Activated naive CD4-positive, alpha-beta T cell (primary cell): ENCODE measurements around the gene AKAP1.

Experiments
- DNase-seq, 4 experiments: peaks; one replicate each; lab custom pipeline; 2025; lab: John Stamatoyannopoulos, UW

Gene AKAP1

GRCh38 chr17:57106836-57107497 lies 21.9 kb downstream of the AKAP1 start:
- DNase-seq = no peak

DNA sequence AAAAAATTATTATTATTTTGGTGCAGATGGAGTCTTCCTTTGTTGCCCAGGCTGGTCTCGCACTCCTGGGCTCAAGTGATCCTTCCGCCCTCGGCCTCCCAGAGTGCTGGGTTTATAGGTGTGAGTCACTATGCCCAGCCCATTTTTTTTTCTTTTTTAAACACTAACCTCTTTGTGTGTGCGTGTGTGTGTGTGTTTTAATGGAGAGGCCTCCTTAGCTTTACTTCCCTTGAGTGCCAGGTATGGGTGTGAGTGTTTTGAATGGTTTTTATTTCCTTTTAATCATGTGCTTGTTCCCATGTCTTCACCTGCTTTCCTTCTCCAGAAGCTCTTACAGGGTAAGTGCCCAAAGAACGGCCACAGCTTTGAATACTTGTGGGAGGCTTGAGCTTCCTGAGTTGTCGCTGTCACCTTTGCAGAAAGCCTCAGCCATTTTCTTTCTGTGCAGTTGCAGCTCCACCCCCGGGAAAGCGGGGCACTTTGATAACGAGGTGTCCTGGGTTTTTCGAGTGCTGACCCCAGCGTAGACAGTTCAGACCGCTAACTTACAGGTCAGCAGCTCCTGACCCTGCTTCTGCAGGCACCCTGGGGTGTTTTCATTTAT lies 22.6 kb downstream of the AKAP1 start:
- no peak for DNase-seq

- no peak for DNase-seq
These were observed 23.8 kb downstream of the AKAP1 start for GRCh38 chr17:57108671-57109392.

DNA sequence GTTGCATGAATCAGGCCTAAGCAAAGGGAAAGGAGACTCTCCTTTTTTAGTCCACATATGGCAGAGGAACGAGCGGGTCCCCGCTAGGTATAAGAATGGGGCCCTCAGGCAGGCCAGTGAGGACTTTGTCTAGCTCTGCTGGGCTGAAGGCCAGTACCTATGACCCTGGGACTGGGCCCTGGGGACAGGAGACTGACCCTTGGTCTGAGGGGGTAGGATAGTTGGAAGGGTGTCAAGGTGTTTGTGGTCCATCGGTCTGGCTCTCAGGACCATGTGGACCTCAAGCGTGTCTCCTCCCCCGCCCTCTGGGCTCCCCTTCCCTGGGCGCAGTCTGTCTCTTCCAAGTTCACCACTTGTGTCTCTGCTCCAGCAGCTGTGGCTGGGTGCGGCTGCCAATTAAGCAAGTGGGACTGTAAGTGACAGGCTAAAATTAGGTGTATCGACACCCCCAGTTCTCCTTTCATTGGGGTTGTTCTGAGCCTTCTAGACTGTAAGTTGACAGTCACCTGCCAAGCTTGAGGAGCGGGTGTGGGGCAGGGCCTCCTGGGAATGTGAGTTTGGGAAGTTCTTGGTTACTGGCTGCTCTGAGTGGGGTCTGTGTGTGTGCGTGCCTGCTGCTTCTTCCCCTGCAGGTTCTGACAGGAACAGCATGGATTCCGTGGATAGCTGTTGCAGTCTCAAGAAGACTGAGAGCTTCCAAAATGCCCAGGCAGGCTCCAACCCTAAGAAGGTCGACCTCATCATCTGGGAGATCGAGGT lies 24.5 kb downstream of the AKAP1 start:
- DNase-seq = no peak

GRCh38 chr17:57110152-57110542 lies 25.1 kb downstream of the AKAP1 start:
- DNase-seq = no peak

GRCh38 chr17:57110579-57111325 lies 25.7 kb downstream of the AKAP1 start:
- no peak for DNase-seq

- DNase-seq = no peak
These were observed 26.3 kb downstream of the AKAP1 start for GRCh38 chr17:57111386-57111785.

DNA sequence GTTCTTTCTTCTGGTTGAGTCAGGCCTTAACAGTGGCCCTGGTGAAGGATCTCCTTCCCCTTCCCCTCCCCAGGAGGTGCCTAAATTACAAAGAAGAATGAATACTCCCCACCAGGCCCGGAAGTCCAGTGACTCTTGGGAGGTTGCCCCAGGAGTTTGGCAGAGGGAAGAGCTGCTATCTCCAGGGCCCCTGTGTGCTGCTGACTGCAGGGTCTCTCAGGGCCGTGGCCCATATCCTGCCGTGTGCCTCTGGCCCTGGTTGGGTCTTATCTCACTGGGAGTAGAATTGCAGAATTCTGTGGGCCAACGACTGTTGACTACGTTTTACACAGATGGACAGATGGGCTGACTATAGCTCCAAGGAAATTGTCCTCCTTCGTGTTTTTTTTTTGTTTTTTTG lies 28.0 kb downstream of the AKAP1 start:
- DNase-seq = no peak

GRCh38 chr17:57113656-57114055 lies 28.6 kb downstream of the AKAP1 start:
- no peak for DNase-seq

DNA sequence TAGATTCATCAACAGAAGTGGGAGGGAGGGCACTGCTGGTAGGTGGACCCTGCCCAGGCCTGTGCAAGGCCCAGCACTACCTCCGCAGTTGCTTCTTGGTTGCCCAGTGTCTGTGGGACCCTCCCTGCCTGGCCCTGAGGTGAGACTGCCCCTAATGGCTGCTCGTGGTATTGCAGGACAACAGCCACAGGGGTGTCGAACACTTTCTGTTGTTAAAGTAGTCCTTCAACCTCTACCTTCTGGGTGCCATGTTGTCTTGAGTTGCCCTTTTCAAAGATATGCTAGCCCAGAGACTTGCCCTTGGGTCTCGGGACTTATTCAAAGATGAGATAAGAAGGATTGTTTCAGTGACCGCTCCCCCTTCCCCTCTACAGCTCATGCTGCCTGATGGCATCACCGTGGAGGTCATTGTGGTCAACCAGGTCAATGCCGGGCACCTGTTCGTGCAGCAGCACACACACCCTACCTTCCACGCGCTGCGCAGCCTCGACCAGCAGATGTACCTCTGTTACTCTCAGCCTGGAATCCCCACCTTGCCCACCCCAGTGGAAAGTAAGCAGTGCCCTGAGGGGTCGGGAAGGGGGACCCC lies 29.1 kb downstream of the AKAP1 start:
- peak; percentile 17 to 65 (median 50) for DNase-seq

GRCh38 chr17:57115377-57115776 lies 30.3 kb downstream of the AKAP1 start:
- no peak for DNase-seq

- no peak for DNase-seq
These were observed 30.9 kb downstream of the AKAP1 start for GRCh38 chr17:57115916-57116315.

DNA sequence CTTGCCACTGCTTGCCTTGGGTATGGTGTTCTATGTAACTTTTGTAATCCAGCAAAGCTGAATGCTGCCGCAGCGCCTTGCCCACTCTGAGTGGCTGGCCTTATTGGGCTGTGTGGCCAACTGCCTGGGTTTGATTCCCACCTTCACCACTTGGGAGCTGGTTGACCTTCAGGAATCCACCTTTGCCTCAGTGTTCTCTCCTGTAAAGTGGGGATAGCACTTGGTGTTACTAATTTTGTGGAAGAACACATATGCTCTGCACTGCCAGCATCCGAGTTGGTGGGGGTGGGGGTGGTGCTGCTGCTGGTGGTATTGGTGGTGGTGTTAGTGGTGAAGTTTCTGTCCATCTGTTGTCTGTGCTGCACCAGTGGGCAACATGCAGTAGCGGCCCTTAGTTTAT lies 32.8 kb downstream of the AKAP1 start:
- DNase-seq = no peak

DNA sequence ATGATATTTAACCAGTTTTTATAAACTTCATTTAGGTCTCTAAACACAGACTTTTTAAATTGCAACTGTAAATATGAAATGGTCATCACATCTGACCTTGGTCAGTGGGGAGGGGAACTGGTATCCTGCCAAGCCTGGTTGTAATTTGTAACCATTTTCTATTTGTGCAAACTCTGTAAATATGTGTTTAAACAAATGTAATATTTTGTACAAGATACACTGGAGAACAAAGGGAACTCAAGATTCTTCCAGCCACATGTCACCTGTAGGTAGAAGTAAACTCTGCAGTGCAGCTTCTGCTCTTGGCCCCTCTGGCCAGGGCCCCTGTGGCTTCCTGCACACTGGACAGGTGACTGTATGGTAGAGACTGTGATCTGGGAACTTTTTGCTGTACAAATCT lies 35.8 kb downstream of the AKAP1 start:
- no peak for DNase-seq

DNA sequence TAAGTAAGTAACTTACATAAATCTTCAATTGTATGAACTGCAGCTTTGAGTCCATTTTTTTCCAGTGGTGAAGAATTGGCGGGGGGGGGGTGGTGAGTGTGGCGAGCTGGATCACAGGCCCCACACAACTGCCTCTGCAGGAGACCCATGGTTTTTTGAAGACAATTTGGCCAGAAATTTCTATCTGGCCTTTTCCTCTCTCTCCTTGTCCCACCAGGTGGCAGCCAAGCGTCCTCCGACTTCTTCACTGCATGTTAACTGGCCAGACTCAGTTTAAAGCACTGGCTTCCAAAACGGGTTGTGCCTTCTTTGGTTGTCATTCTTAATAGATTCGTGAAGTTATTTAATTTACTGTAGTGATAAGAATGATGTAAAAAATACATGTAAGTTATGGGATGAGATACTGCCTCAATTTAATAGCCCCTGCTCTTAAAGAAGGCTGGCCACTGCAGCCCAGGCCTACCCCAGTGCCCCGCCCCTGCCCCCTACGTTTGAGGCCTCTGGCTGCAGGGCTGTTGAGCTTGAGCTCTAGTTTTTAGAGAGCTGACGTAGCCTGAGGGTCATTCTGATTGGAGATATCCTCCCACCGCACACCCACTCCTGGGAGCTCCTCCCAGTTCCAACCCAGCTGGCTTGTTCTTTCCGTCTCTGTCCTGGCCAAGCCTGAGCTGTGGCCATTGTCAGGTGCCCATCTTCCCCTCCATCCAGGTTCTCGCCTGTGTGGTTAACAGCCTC lies 36.4 kb downstream of the AKAP1 start:
- no peak for DNase-seq

DNA sequence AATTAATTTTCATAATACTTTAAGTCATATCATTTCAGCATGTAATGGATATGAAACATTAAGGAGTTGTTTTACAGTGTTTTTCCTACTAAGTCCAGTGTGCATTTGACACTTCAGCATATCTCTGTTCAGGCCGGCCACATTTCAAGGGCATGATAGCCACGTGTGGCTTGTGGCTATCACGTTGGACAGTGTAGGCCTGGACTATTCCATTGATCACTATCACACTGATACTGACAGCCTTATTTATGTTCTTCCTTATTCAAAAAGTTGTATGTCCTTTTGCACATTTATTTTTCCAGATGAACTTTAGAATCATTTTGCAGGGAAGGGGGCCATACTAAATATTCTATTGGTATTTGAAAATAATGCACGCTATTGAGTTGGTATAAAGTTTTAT lies 39.0 kb downstream of the AKAP1 start:
- no peak for DNase-seq

DNA sequence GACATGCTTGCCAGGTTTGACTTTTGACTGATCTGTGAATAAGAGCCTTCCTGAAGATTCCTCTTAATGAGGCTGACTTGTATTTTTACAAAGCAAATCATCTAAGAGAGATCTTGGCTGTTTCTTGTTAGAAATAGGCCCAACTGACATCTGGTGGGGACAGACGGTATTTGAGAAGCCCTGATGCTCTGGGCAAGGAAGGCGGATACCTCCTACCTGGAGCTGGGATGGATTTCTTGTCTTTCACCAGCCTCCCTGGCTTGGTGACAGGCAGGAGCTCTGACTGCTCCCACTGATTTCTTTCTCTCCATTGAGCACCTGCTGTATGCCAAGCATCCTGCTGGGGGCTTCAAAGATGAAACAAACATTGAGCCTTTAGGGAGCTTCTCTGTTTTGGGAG lies 40.4 kb downstream of the AKAP1 start:
- no peak for DNase-seq

DNA sequence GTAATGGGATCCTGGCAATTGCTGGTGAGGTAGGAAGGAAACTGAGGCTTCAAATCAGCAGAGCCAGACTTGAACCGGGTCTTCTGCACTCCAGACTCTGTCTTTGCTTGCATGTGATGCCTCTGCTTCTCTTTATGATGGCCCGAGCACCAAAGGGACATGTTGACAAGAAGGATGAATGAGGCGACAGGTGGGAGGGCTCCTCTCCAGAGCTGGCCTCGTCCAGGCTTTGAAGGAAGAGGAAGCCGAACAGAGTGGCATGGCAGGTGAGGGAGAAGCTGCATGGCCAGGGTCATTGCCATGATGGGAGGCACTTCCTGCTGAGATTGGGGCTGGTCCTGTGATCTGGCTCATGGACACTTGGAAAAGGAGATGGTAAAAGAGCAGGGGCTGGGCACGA lies 40.8 kb downstream of the AKAP1 start:
- DNase-seq = no peak

DNA sequence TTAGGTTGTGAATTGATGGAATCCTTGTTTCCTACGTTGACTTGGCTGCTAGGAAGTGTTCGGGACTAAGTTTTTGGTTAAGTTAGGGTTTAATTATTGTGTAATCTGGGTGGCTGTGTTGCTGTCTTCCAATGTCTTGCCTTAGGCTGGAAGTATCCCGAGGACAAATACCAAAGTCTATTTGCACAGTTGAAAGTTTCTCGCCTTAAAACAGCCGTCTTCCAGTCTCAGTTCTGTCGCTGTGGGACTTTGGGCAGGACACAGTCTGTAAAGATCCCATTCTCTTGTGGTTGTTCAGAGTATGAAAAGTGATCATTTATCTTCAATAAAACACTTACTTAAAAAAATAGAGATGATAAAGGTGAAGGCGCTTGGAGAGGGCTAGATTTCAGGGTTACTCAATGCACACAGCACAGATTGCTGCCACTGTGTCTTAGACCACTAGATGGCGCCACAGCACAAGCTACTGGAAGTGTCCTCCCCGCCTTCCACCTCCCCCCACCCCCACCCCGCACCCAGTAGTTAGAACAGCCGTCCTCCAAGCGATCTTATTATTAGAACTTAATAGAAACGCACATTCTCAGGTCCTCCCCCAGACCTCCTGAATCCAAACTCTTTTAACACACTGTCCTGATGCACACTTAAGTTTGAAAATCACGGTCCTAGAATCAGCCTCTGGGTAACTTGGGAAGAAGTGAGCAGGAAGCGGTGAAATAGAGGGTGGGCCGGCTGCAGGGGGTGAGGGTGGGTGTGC lies 45.8 kb downstream of the AKAP1 start:
- peak; percentile 36 to 78 (median 72) for DNase-seq

- no peak for DNase-seq
These were observed 47.6 kb downstream of the AKAP1 start for GRCh38 chr17:57132663-57133062.
